Esophagus mucosa (tissue), 1 donor: Measurements from ENCODE around the gene NOX4. TPM values are rescaled to one million over a fixed set of nuclear protein-coding genes. Genes with fewer than 3 reads are reported as not detected.
"Not testable (repeated sequence)": the region's sequence is repeated elsewhere in the genome, so short reads cannot be mapped to it uniquely, and the experiment has no call there.

ENCODE experiments used
- ATAC-seq: fragments of 200-7000 bp; cut with Tn5 transposase; one replicate; pipeline ENCODE4 v1.9.1; 2020
- total RNA-seq: library from RNA; stranded (reverse); gene quantifications from one replicate; pipeline ENCODE4 v1.2.4, GENCODE V29; 2023
- donor health status: DM: yes; HTN: yes; CAD: no.

The NOX4 gene
- total RNA-seq, 1 donor from 2014 or later = 0.16 TPM

- ATAC-seq = not testable (repeated sequence)
Observed at GRCh38 chr11:89378986-89379385, 112.2 kb downstream of the NOX4 start.

- ATAC-seq = not testable (repeated sequence)
Observed at GRCh38 chr11:89369356-89369755, 121.8 kb downstream of the NOX4 start.

GRCh38 chr11:89364856-89365255 lies 126.3 kb downstream of the NOX4 start:
- not testable (repeated sequence) for ATAC-seq

GRCh38 chr11:89361734-89362133 lies 129.4 kb downstream of the NOX4 start:
- ATAC-seq = no peak

- not testable (repeated sequence) for ATAC-seq
Observed at GRCh38 chr11:89359208-89359607, 132.0 kb downstream of the NOX4 start.

- ATAC-seq = no peak
Observed at GRCh38 chr11:89358761-89359160, 132.4 kb downstream of the NOX4 start.

- peak; percentile 80 for ATAC-seq
Observed at GRCh38 chr11:89355646-89356045, 135.5 kb downstream of the NOX4 start.

- not testable (repeated sequence) for ATAC-seq
Observed at GRCh38 chr11:89354513-89354912, 136.7 kb downstream of the NOX4 start.

GRCh38 chr11:89347071-89347470 lies 144.1 kb downstream of the NOX4 start:
- peak; percentile 25 for ATAC-seq

GRCh38 chr11:89346601-89347000 lies 144.6 kb downstream of the NOX4 start:
- ATAC-seq = no peak

GRCh38 chr11:89342880-89343572 lies 148.1 kb downstream of the NOX4 start:
- ATAC-seq = not testable (repeated sequence)

GRCh38 chr11:89340450-89340849 lies 150.7 kb downstream of the NOX4 start:
- not testable (repeated sequence) for ATAC-seq

GRCh38 chr11:89338073-89338472 lies 153.1 kb downstream of the NOX4 start:
- not testable (repeated sequence) for ATAC-seq

- ATAC-seq = not testable (repeated sequence)
Observed at GRCh38 chr11:89337100-89337650, 154.0 kb downstream of the NOX4 start.

- ATAC-seq = not testable (repeated sequence)
Observed at GRCh38 chr11:89333704-89334103, 157.5 kb downstream of the NOX4 start.

- ATAC-seq = not testable (repeated sequence)
Observed at GRCh38 chr11:89331940-89332339, 159.2 kb downstream of the NOX4 start.

- no peak for ATAC-seq
Observed at GRCh38 chr11:89327885-89328284, 163.3 kb downstream of the NOX4 start.

- peak; percentile 48 for ATAC-seq
Observed at GRCh38 chr11:89321401-89321800, 169.8 kb downstream of the NOX4 start.

GRCh38 chr11:89310607-89311006 lies 180.6 kb downstream of the NOX4 start:
- not testable (repeated sequence) for ATAC-seq

GRCh38 chr11:89309321-89309985 lies 181.7 kb downstream of the NOX4 start:
- ATAC-seq = not testable (repeated sequence)

- not testable (repeated sequence) for ATAC-seq
Observed at GRCh38 chr11:89308272-89308671, 182.9 kb downstream of the NOX4 start.

GRCh38 chr11:89303029-89303428 lies 188.1 kb downstream of the NOX4 start:
- ATAC-seq = not testable (repeated sequence)

- not testable (repeated sequence) for ATAC-seq
Observed at GRCh38 chr11:89295023-89295422, 196.2 kb downstream of the NOX4 start.
